Measurements from ENCODE around the gene TPD52L1. TPM values are rescaled to one million over a fixed set of nuclear protein-coding genes. Genes with fewer than 3 reads are reported as not detected.

TPD52L1 gene
- total and polyA plus RNA-seq, 2 of the 13 experiments (the other 11 are each of a cell fraction or from before 2014, with no cell fraction given), result 0.49 to 0.53 TPM

DNA sequence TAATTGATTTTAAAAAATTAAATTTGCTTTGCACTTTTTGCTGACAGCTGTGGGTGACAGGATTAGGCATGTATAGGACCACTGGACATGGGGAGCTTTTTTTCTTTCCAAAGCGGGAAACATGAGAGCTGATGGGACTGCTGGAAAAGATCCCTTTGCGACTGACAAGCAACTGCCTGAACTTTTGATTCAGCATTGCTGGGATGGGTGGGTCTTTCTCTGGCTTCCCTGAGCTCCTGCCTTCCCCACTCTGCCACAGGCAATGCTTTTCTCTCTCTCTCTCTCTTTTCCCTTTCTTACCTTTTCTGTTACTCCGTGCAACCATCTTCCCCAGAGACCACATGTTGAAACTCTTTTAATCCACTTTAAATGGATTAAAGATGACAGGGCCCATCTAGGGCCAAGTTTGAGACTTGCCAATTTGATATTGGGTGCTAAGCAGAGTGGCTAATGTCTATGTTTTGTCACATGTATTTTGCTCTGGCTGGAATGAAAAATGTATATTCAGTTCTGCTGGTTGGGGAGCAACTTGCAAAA lies 33.5 kb upstream of the TPD52L1 start (continued):
- TF ChIP-seq, protein P1, sequence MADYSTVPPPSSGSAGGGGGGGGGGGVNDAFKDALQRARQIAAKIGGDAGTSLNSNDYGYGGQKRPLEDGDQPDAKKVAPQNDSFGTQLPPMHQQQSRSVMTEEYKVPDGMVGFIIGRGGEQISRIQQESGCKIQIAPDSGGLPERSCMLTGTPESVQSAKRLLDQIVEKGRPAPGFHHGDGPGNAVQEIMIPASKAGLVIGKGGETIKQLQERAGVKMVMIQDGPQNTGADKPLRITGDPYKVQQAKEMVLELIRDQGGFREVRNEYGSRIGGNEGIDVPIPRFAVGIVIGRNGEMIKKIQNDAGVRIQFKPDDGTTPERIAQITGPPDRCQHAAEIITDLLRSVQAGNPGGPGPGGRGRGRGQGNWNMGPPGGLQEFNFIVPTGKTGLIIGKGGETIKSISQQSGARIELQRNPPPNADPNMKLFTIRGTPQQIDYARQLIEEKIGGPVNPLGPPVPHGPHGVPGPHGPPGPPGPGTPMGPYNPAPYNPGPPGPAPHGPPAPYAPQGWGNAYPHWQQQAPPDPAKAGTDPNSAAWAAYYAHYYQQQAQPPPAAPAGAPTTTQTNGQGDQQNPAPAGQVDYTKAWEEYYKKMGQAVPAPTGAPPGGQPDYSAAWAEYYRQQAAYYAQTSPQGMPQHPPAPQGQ (CRISPR knock-in tag; IDR thresholded peaks at IDR 0.05; ENCODE audit: borderline replicate concordance), result no peak
- no peak for TF ChIP-seq ZNF143 (CRISPR knock-in tag; IDR thresholded peaks at IDR 0.05)
- TF ChIP-seq ZNF775 (CRISPR knock-in tag; IDR thresholded peaks at IDR 0.05; ENCODE audit: borderline replicate concordance), result no peak
- no peak for TF ChIP-seq SPEN (CRISPR knock-in tag; IDR thresholded peaks at IDR 0.05; ENCODE audit: low read depth)
- no peak for TF ChIP-seq IRF2 (CRISPR knock-in tag; IDR thresholded peaks at IDR 0.05)
- TF ChIP-seq TEAD3 (CRISPR knock-in tag; optimal IDR thresholded peaks at IDR 0.05; ENCODE audit: borderline replicate concordance), result no peak
- no peak for TF ChIP-seq DMAP1 (CRISPR knock-in tag; IDR thresholded peaks at IDR 0.05)

DNA sequence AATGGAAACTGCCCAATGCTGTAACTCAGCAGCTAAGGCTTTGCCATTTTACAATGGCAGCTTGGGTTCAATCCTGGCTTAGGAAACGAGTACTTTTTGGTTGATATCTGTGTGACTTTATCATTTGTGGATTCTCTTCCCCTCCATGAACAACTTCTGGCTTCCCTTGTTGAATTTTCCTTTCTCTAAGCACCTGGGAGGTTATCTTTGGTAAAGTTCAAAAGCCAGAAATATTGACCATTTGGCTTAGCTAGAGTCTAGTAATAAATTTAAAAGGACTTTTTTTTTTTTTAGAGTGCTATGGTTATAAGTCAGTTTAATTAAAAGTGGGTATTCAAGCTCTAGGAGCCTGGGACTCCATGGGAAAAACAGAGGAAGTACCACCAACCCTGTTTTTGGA lies 31.7 kb upstream of the TPD52L1 start:
- H2AFZ ChIP-seq (ENCODE audit: low read length), result no peak overlapping the region
- no peaks in the 10 kb centered on the region for H3K9me3 ChIP-seq (ENCODE audit: low read length)
- CTCF ChIA-PET (ENCODE audit: low intra/inter-chr PET ratio, low total read pairs), result no interaction called here
- H3K4me3 ChIP-seq (replicated peaks in 1 of 3; ENCODE audit: insufficient read depth in 1 of 3, low read depth in 2 of 3, low read length in 3 of 3), result no peak overlapping the region
- FAIRE-seq (no peak), ATAC-seq (no peak), DNase-seq (ENCODE audit: low spot score) (no peak)
- BruUV-seq (replicated peaks), result no TSS peak
- intact Hi-C loops (cut with micrococcal nuclease; ENCODE audit: unreplicated experiment) (no loop called here), in situ Hi-C loops (cut with HindIII; ENCODE audit: extremely low pct_ligation_motif_present, low pct_unique_long_range_greater_than_20kb) (no loop called here)
- no peaks in the 10 kb centered on the region for H3K36me3 ChIP-seq (replicated peaks in 1 of 2; ENCODE audit: control insufficient read depth in 1 of 2, insufficient read depth in 2 of 2, low read length in 2 of 2)
- WGBS (ENCODE audit: low lambda C conversion rate), result 0% methylated on average over 1 of the region's 1 CpG
- TF ChIP-seq KAT2B (IDR thresholded peaks at IDR 0.05; ENCODE audit: borderline replicate concordance, low read depth, low read length), result no peak
- TF ChIP-seq, protein P2, sequence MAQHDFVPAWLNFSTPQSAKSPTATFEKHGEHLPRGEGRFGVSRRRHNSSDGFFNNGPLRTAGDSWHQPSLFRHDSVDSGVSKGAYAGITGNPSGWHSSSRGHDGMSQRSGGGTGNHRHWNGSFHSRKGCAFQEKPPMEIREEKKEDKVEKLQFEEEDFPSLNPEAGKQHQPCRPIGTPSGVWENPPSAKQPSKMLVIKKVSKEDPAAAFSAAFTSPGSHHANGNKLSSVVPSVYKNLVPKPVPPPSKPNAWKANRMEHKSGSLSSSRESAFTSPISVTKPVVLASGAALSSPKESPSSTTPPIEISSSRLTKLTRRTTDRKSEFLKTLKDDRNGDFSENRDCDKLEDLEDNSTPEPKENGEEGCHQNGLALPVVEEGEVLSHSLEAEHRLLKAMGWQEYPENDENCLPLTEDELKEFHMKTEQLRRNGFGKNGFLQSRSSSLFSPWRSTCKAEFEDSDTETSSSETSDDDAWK (CRISPR knock-in tag; IDR thresholded peaks at IDR 0.05), result no peak
- TF ChIP-seq NFKB2 (CRISPR knock-in tag; IDR thresholded peaks at IDR 0.05; ENCODE audit: borderline replicate concordance), result no peak
- no peak for TF ChIP-seq NFYB (CRISPR knock-in tag; IDR thresholded peaks at IDR 0.05)
- TF ChIP-seq AKAP8 (CRISPR knock-in tag; IDR thresholded peaks at IDR 0.05), result no peak
- TF ChIP-seq ARNT2 (CRISPR knock-in tag; IDR thresholded peaks at IDR 0.05; ENCODE audit: low read depth), result no peak
- no peak for TF ChIP-seq ZNF749 (CRISPR knock-in tag; IDR thresholded peaks at IDR 0.05; ENCODE audit: borderline replicate concordance)
- no peak for TF ChIP-seq NCOA1 (CRISPR knock-in tag; IDR thresholded peaks at IDR 0.05)
- no peak for TF ChIP-seq PAXIP1 (CRISPR knock-in tag; conservative IDR thresholded peaks at IDR 0.05)
- no peak overlapping the region for H3K27ac ChIP-seq (ENCODE audit: extremely low read length, insufficient read depth, low read length)
- H3K79me2 ChIP-seq (ENCODE audit: insufficient read depth, low read length), result no peaks in the 10 kb centered on the region
- H3K9ac ChIP-seq (ENCODE audit: insufficient read depth, low read depth, low read length), result no peak overlapping the region
- no peak overlapping the region for H3K4me2 ChIP-seq (ENCODE audit: low read depth, low read length)
- POLR2A ChIA-PET, result no interaction called here
- no peaks in the 10 kb centered on the region for H4K20me1 ChIP-seq (ENCODE audit: insufficient read depth, low read length)
- H3K4me1 ChIP-seq (ENCODE audit: insufficient read depth, low read length), result peaks cover 10% of the 10 kb centered on the region; the same call in 1 of the 2 replicates
- peaks cover 0 to 3% of the 10 kb centered on the region in 2 experiments; a peak in 2 of 5 replicates for H3K27me3 ChIP-seq (ENCODE audit: control insufficient read depth in 1 of 2, insufficient read depth in 2 of 2, low read length in 2 of 2)
